ENCODE results near the gene RGS11. TPM values are rescaled to one million over a fixed set of nuclear protein-coding genes. Genes with fewer than 3 reads are reported as not detected.

RGS11 gene
- total and polyA plus RNA-seq, 2 experiments from 2014 or later, result 0.74 to 1.8 TPM

DNA sequence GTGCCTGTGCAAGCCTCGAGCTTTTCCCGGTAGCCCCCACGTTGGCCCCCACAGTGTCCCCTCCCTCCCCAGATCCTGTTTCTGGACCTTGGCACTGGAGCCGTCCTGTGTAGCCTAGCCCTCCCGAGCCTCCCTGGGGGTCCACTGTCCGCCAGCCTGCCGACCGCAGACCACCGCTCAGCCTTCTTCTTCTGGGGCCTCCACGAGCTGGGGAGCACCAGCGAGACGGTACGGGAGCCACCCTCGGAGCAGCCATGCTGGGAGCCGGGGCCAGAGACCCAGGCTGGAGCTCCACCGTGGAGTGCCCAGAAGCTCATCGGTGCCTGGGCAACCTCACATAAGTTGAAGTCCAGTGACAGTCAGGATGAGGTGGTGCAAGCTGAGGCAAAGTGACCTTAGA is 11.8 kb downstream of the RGS11 start (continued):
- TF ChIP-seq REST (IDR thresholded peaks at IDR 0.05; ENCODE audit: unreplicated experiment), result no peak
- TF ChIP-seq ZNF114 (CRISPR knock-in tag; IDR thresholded peaks at IDR 0.05), result no peak

GRCh38 chr16:263182-263774 is 12.5 kb downstream of the RGS11 start:
- Mint-ChIP-seq H3K9me3 (no peaks in the 10 kb centered on the region; the same call in 2 of the 3 replicates), H3K27ac (no peak overlapping the region), H3K4me1 (no peaks in the 10 kb centered on the region), H3K4me3 (no peak overlapping the region), H3K36me3 (ENCODE audit: low read depth) (peaks cover 24% of the 10 kb centered on the region; the same call in 2 of the 3 replicates), H3K27me3 (ENCODE audit: insufficient read depth, low read depth, poor library complexity) (peaks cover 6% of the 10 kb centered on the region)
- Histone ChIP-seq H3K4me1 (ENCODE audit: insufficient read depth) (no peaks in the 10 kb centered on the region), H3K79me2 (replicated peaks; ENCODE audit: insufficient read depth) (no peaks in the 10 kb centered on the region), H3K4me2 (no peak overlapping the region), H3K27me3 (ENCODE audit: insufficient read depth) (no peaks in the 10 kb centered on the region), H3F3A (replicated peaks; ENCODE audit: low read depth) (0 out of 2 replicates have a peak, but pooled peaks cover 3% of the 10 kb centered on the region), H4K20me1 (replicated peaks; ENCODE audit: insufficient read depth) (no peaks in the 10 kb centered on the region), H3K9me2 (ENCODE audit: insufficient read depth) (no peaks in the 10 kb centered on the region), H3K36me3 (ENCODE audit: insufficient read depth) (no peaks in the 10 kb centered on the region), H2AFZ (no peak overlapping the region), H3K4me3 (no peak overlapping the region), H3K27ac (ENCODE audit: low read depth) (no peak overlapping the region)
- ATAC-seq (no peak), DNase-seq (ENCODE audit: low spot score) (no peak)
- TF ChIP-seq POLR2AphosphoS5 (IDR thresholded peaks at IDR 0.05; ENCODE audit: low read depth), result no peak
- TF ChIP-seq CREB1 (CRISPR knock-in tag; IDR thresholded peaks at IDR 0.05; ENCODE audit: low read depth), result no peak
- no peak for TF ChIP-seq ZNF462 (CRISPR knock-in tag; IDR thresholded peaks at IDR 0.05)
- no peak for TF ChIP-seq EZH2phosphoT487 (IDR thresholded peaks at IDR 0.05; ENCODE audit: unreplicated experiment)
- TF ChIP-seq, protein P1, sequence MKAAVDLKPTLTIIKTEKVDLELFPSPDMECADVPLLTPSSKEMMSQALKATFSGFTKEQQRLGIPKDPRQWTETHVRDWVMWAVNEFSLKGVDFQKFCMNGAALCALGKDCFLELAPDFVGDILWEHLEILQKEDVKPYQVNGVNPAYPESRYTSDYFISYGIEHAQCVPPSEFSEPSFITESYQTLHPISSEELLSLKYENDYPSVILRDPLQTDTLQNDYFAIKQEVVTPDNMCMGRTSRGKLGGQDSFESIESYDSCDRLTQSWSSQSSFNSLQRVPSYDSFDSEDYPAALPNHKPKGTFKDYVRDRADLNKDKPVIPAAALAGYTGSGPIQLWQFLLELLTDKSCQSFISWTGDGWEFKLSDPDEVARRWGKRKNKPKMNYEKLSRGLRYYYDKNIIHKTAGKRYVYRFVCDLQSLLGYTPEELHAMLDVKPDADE (IDR thresholded peaks at IDR 0.05), result no peak
